ENCODE results near the gene FBXL20.

FBXL20 gene

DNA sequence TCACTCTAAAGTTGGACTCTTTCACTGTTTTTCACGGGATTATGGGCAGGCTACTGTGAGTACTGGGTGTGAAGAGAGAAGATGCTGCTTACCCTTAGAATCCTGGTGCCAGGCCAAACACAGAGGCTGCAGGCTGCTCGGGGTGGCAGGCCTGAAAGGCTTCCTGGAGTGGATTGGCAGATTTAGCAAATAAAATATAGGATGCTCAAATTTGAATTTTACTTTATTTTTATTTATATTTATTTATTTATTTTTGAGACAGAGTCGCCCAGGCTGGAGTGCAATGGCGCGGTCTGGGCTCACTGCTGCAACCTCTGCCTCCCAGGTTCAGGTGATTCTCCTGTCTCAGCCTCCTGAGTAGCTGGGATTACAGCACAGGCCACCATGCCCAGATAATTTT lies 160.8 kb downstream of the FBXL20 start:
- no peak for DNase-seq (ENCODE audit: low read depth)
- TF ChIP-seq, protein P1, sequence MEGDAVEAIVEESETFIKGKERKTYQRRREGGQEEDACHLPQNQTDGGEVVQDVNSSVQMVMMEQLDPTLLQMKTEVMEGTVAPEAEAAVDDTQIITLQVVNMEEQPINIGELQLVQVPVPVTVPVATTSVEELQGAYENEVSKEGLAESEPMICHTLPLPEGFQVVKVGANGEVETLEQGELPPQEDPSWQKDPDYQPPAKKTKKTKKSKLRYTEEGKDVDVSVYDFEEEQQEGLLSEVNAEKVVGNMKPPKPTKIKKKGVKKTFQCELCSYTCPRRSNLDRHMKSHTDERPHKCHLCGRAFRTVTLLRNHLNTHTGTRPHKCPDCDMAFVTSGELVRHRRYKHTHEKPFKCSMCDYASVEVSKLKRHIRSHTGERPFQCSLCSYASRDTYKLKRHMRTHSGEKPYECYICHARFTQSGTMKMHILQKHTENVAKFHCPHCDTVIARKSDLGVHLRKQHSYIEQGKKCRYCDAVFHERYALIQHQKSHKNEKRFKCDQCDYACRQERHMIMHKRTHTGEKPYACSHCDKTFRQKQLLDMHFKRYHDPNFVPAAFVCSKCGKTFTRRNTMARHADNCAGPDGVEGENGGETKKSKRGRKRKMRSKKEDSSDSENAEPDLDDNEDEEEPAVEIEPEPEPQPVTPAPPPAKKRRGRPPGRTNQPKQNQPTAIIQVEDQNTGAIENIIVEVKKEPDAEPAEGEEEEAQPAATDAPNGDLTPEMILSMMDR (conservative IDR thresholded peaks at IDR 0.05; ENCODE audit: low read length): no peak
- H3K4me3 ChIP-seq (ENCODE audit: low read length): no peak overlapping the region

DNA sequence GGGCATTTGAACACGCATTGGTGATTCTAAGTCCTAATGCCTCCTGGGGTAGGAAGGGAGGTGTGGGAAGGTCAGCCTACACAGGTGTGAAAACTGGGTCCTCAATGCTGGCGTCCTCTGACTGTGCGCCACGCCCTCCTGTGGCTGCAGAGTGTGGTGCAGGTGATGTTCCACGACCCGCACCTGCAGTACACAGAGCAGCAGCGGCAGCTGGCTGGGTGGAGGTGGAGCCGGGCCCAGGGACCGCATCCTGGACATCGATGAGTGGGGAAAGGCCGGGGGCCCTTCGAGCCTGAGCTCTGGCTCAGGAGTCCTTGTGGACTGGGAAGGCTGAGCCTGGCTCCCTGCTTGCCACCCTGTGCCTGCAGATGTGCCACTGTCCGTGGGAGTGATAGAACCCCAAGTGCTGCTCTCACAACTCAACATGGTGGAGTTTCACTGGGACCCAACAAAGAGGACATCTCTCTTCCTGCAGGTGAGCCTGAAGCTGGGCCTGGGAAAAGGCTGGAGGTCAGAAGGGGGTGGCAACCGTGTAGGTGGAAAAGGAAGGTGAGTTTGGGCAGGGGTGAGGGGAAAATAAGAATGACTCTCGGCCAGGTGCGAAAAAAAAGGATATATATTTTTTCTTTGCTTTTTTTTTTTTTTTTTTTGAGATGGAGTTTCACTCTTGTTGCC lies 161.6 kb downstream of the FBXL20 start:
- no peak overlapping the region for H3K4me3 ChIP-seq (ENCODE audit: low read length)
- DNase-seq (ENCODE audit: low read depth): no peak
- TF ChIP-seq, protein P1 (conservative IDR thresholded peaks at IDR 0.05; ENCODE audit: low read length): peak; percentile 58

DNA sequence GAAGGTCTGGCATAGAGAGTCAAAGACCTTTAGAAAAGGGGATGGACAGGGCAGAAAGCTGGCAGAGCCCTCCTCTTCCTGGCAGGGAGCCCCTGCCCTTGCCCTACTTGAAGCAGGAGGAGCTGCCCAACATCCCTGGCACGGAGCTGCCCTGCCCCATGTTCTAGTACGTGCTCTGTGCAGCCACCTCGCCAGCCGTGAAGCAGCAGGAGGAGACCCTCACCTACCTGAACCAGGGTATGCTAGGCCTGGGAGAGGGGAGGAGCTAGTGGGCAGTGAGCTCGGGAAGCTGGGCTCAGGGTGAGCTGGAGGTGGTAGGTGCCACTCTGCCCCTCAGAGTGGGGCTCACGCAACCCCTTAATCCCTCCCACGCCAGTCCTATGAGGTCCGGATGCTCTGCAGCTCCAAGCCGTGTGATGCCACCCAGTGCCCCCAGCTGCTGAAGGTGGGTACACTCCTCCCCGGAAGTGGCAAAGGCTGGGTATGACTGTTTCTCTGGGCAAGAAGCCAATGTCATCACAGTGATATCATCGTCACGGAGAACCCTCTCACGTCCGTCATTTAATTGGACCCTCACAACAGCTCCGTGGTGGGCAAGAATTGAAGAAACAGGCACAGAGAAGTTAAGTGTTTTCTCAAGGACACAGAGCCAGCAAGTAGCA lies 163.0 kb downstream of the FBXL20 start:
- DNase-seq (ENCODE audit: low read depth): peak; percentile 31
- no peak overlapping the region for H3K4me3 ChIP-seq (ENCODE audit: low read length)
- TF ChIP-seq, protein P1 (conservative IDR thresholded peaks at IDR 0.05; ENCODE audit: low read length): no peak

DNA sequence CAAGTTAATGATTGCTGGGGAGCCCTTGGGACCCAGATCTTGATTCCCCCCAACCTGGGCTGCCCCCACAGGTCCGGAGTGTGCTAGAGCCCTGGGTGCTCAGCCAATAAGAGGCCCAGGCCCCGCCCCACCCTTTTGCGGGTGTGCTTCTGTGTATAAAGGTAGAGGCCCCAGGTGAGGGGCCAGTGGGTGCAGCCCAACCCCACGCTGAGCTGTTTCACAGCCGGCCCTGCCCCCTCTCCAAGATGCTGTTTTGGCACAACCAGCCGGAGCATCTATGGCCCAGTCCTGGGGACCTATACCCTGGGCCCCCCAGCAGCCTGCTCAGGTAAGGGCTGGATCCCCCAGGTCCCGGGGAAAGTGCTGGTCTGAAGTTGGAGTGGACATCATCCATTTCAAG lies 163.8 kb downstream of the FBXL20 start:
- H3K4me3 ChIP-seq (ENCODE audit: low read length): no peak overlapping the region
- DNase-seq (ENCODE audit: low read depth): no peak
- TF ChIP-seq, protein P1 (conservative IDR thresholded peaks at IDR 0.05; ENCODE audit: low read length): no peak

DNA sequence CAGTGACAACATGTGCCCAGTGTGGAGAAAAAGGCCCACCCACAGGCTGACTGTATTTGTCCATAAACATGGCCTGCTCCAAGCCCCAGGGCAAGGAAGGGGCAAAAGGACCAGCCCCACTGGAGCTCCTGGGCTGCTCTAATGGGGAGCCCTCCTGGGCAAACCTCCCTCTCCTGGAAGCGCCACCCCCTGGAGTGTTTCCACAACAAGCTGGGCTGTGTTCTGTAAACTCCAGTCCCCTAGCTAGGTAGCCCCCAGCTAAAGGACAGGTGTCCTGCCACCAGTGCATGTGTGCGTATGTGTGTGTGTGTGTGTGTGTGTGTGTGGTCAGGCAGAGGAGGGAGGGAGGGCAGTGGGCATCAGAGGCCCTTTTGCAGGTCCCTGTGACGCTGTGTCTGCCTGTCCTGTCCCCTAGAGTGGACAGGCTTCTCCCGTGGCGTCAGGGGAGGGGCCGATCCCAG lies 164.4 kb downstream of the FBXL20 start:
- no peak for DNase-seq (ENCODE audit: low read depth)
- H3K4me3 ChIP-seq (ENCODE audit: low read length): no peak overlapping the region
- TF ChIP-seq, protein P1 (conservative IDR thresholded peaks at IDR 0.05; ENCODE audit: low read length): no peak

DNA sequence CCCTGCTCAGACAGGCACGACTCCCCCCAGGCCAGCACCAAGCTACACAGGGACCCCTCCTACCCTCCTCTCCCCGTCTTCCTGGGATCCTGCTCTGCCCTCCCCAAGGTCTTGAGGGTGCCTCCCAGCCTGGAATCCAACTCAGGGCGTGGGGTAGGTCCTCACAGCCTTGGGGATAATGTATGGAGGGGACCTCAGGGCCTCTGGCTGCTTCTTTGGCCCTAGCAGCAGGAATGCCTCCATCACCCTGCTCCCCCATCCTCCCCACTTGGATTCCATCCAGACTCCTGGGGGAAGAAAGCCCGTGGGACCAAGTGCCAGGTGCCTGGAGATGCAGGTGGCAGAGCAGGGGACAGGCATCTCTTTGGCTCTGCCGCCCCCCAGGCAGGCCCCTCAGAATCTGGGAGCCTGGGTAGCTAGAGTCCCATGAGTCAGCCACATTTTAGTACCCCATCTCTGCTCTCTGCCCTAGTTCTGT lies 164.9 kb downstream of the FBXL20 start:
- DNase-seq (ENCODE audit: low read depth): no peak
- TF ChIP-seq, protein P1 (conservative IDR thresholded peaks at IDR 0.05; ENCODE audit: low read length): no peak
- no peak overlapping the region for H3K4me3 ChIP-seq (ENCODE audit: low read length)

Measured in AG10803 (cell line).